HCT116 (cell line): ENCODE data around the gene TLE3. TPM values are rescaled to one million over a fixed set of nuclear protein-coding genes. Genes with fewer than 3 reads are reported as not detected.

Experiments
- ATAC-seq: fragments of 200-7000 bp; cut with Tn5 transposase; 2 replicates; pipeline ENCODE4 v1.9.1; 2020; ENCODE audit warnings: mild to moderate bottlenecking, moderate library complexity
- BruUV-seq: library from RNA; stranded (reverse); fragments of 400-500 nt; replicated peaks from 2 replicates; lab custom pipeline; 2021; lab: Mats Ljungman, UMichigan
- CTCF ChIA-PET: fragments of 300-600 bp; sonication (Branson Sonifier 250); formaldehyde crosslinking; loops from one replicate; lab custom pipeline; 2021; ENCODE audit warnings: antibody characterized with exemption; lab: Charles Lee
- POLR2A ChIA-PET: fragments of 300-600, 350-600 bp; sonication (Branson Sonifier 250); formaldehyde crosslinking; loops from one replicate; lab custom pipeline; 2021; ENCODE audit warnings: antibody characterized with exemption; lab: Charles Lee
- RAD21 ChIA-PET, 2 experiments: fragments of 300-600 bp; sonication (Branson Sonifier 250); formaldehyde crosslinking; loops; one replicate each; lab custom pipeline; 2023; ENCODE audit warnings: low total read pairs in 2 of 2; ENCODE audit not compliant: uncharacterized antibody in 2 of 2, unreplicated experiment in 2 of 2, low non-redundant PET in 1 of 2; lab: Charles Lee
- DNase-seq: peaks from one replicate; pipeline ENCODE4 v3.0.0-alpha.2; 2010; ENCODE audit warnings: low read depth, low spot score
- H2AFZ ChIP-seq: fragments of 200-600 bp; shearing (Covaris generic), sonication (generic); 2 replicates; pipeline ENCODE4 v1.6.1; 2017; ENCODE audit warnings: low read depth, mixed run types, mixed read lengths, antibody characterized with exemption, low read length; ENCODE audit not compliant: poor library complexity, severe bottlenecking
- H3K27ac ChIP-seq: 2 replicates; pipeline ENCODE4 v1.5.1; 2012; ENCODE audit warnings: low read depth, low read length
- H3K27me3 ChIP-seq: fragments of 200-600 bp; sonication (generic); 2 replicates; pipeline ENCODE4 v1.6.1; 2016; ENCODE audit warnings: mixed run types, low read length, mixed read lengths; ENCODE audit not compliant: insufficient read depth
- H3K36me3 ChIP-seq, 2 experiments: fragments of 200-500 bp in 1 of 2; fragments of 200-600 bp in 1 of 2; sonication (Bioruptor generic) in 1 of 2; sonication (generic) in 1 of 2; 2 replicates each; pipeline versions ENCODE4 v1.5.1 to v1.6.1; 2014 to 2016; ENCODE audit warnings: low read length in 2 of 2, inconsistent platforms in 1 of 2, mixed read lengths in 1 of 2, mixed run types in 1 of 2; ENCODE audit not compliant: insufficient read depth in 2 of 2, control insufficient read depth in 1 of 2
- H3K4me1 ChIP-seq, 2 experiments: fragments of 200-600 bp in 1 of 2; sonication (generic) in 1 of 2; 2 replicates each; pipeline versions ENCODE4 v1.5.1 to v1.6.1; 2012 to 2017; ENCODE audit warnings: low read length in 2 of 2, inconsistent platforms in 1 of 2, mild to moderate bottlenecking in 1 of 2, mixed read lengths in 1 of 2, mixed run types in 1 of 2, moderate library complexity in 1 of 2; ENCODE audit not compliant: insufficient read depth in 2 of 2, control insufficient read depth in 1 of 2
- H3K4me2 ChIP-seq: fragments of 200-600 bp; sonication (generic); 2 replicates; pipeline ENCODE4 v1.6.1; 2017; ENCODE audit warnings: mixed run types, low read length, mixed read lengths
- H3K4me3 ChIP-seq, 2 experiments: fragments of 200-600 bp in 1 of 2; sonication (generic) in 1 of 2; replicated peaks in 1 of 2; 2 replicates each; pipeline ENCODE4 v1.5.1; 2011 to 2016; ENCODE audit warnings: low read length in 2 of 2, control low read depth in 1 of 2, low read depth in 1 of 2, mild to moderate bottlenecking in 1 of 2, mixed read lengths in 1 of 2, mixed run types in 1 of 2
- H3K79me2 ChIP-seq: fragments of 200-600 bp; sonication (generic); 2 replicates; pipeline ENCODE4 v1.6.1; 2017; ENCODE audit warnings: mild to moderate bottlenecking, mixed run types, low read length, moderate library complexity, mixed read lengths; ENCODE audit not compliant: insufficient read depth
- H3K9ac ChIP-seq: fragments of 200-600 bp; sonication (generic); 2 replicates; pipeline ENCODE4 v1.6.1; 2016; ENCODE audit warnings: low read length, mixed read lengths
- H3K9me2 ChIP-seq: fragments of 200-600 bp; sonication (generic), shearing (Covaris generic); 2 replicates; pipeline ENCODE4 v1.6.1; 2017; ENCODE audit warnings: mixed run types, mild to moderate bottlenecking, moderate library complexity; ENCODE audit not compliant: insufficient read depth
- H3K9me3 ChIP-seq, 2 experiments: fragments of 200-500 bp in 1 of 2; fragments of 200-600 bp in 1 of 2; sonication (Bioruptor generic) in 1 of 2; sonication (generic) in 1 of 2; 2 replicates each; pipeline ENCODE4 v1.6.1; 2014 to 2017; ENCODE audit warnings: low read length in 2 of 2, mixed read lengths in 2 of 2, inconsistent platforms in 1 of 2, low read depth in 1 of 2, mild to moderate bottlenecking in 1 of 2, mixed run types in 1 of 2, moderate library complexity in 1 of 2; ENCODE audit not compliant: control insufficient read depth in 1 of 2, insufficient read depth in 1 of 2
- H4K20me1 ChIP-seq: fragments of 200-600 bp; sonication (generic), shearing (Covaris generic); 2 replicates; pipeline ENCODE4 v1.6.1; 2017; ENCODE audit warnings: mixed run types, mild to moderate bottlenecking, moderate library complexity; ENCODE audit not compliant: insufficient read depth
- CEBPB ChIP-seq: IDR thresholded peaks from 2 replicates; pipeline ENCODE4 v1.6.1; 2012; ENCODE audit warnings: low read depth
- CTCF ChIP-seq, 3 experiments: fragments of 200-600 bp in 1 of 3; sonication (generic) in 1 of 3; IDR thresholded peaks in 2 of 3; conservative IDR thresholded peaks in 1 of 3; 2 replicates each; pipeline ENCODE4 v1.5.1; 2012 to 2017; ENCODE audit warnings: low read depth in 2 of 3, low read length in 2 of 3, antibody characterized with exemption in 1 of 3, borderline replicate concordance in 1 of 3, control low read depth in 1 of 3, mild to moderate bottlenecking in 1 of 3, mixed read lengths in 1 of 3, mixed run types in 1 of 3, moderate library complexity in 1 of 3; ENCODE audit not compliant: insufficient read depth in 1 of 3
- EGR1 ChIP-seq: IDR thresholded peaks from 2 replicates; pipeline ENCODE4 v1.6.1; 2012; ENCODE audit warnings: low read depth
- ELF1 ChIP-seq: IDR thresholded peaks from 2 replicates; pipeline ENCODE4 v1.6.1; 2012; ENCODE audit warnings: low read depth, borderline replicate concordance
- EZH2 ChIP-seq: fragments of 200-600 bp; sonication (generic); IDR thresholded peaks from 2 replicates; pipeline ENCODE4 v1.6.1; 2017; ENCODE audit warnings: antibody characterized with exemption, mixed run types
- EZH2phosphoT487 ChIP-seq: fragments of 200-600 bp; IDR thresholded peaks from 2 replicates; pipeline ENCODE4 v1.6.1; 2018; ENCODE audit warnings: antibody characterized with exemption, borderline replicate concordance
- JUND ChIP-seq: IDR thresholded peaks from 2 replicates; pipeline ENCODE4 v1.6.1; 2012
- POLR2A ChIP-seq: IDR thresholded peaks from 2 replicates; pipeline ENCODE4 v1.7.0; 2011; ENCODE audit warnings: borderline replicate concordance; ENCODE audit not compliant: insufficient read depth, insufficient read length; ENCODE audit errors: extremely low read depth
- RAD21 ChIP-seq: IDR thresholded peaks from 2 replicates; pipeline ENCODE4 v1.6.1; 2012; ENCODE audit warnings: low read depth, mild to moderate bottlenecking
- REST ChIP-seq: IDR thresholded peaks from 2 replicates; pipeline ENCODE4 v1.6.1; 2012; ENCODE audit warnings: low read depth
- SP1 ChIP-seq: IDR thresholded peaks from 2 replicates; pipeline ENCODE4 v1.6.1; 2012; ENCODE audit warnings: low read depth
- SRF ChIP-seq: IDR thresholded peaks from 2 replicates; pipeline ENCODE4 v1.6.1; 2012; ENCODE audit warnings: low read depth
- ZFX ChIP-seq: fragments of 450-650 bp; IDR thresholded peaks from 2 replicates; pipeline ENCODE4 v1.6.1; 2017
- intact Hi-C: fragments of 100-400 bp; cut with micrococcal nuclease; formaldehyde crosslinking; loops from 2 replicates; pipeline ENCODE4 v1.10.0; 2022
- total RNA-seq: library from RNA; stranded (reverse); gene quantifications from one replicate; pipeline ENCODE4 v1.2.1, GENCODE V29; 2021; ENCODE audit not compliant: unreplicated experiment
- TF ChIP-seq, protein P1 (sequence below): IDR thresholded peaks from 2 replicates; pipeline ENCODE4 v1.6.1; 2012

TLE3 gene
- total RNA-seq, 1 experiment from 2014 or later, result 53.9 TPM

DNA sequence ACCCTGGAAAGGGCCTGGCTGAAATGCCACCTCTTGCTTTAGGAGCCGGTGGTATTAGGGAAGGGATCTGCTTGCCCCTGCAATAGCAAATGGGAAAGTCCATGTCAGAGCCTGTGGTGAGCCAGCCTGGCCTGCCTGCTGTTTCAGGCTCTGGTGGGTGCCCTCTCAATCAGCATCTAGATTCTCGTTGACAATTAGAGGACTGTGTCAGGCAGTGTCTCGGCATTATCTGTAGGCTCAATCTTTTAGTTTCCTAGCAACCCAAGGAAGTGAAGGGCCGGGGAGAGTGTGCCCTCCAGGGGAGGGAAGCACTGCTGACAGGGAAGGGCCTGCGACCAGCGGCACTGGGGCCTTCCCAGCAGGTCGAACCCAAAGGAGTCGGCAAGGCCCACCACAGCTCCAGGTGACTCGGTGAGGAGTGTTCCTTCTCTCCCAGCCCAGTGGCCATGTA lies 42.1 kb downstream of the TLE3 start:
- Histone ChIP-seq H3K9me2 (no peaks in the 10 kb centered on the region), H3K9ac (no peak overlapping the region), H3K4me3 (no peak overlapping the region), H3K27me3 (no peaks in the 10 kb centered on the region), H3K79me2 (no peaks in the 10 kb centered on the region), H3K4me1 (no peaks in the 10 kb centered on the region), H2AFZ (no peak overlapping the region), H3K27ac (no peak overlapping the region), H3K36me3 (peaks cover 26 to 45% of the 10 kb centered on the region in 2 experiments; a peak in 3 of 4 replicates), H3K4me2 (no peak overlapping the region), H3K9me3 (no peaks in the 10 kb centered on the region), H4K20me1 (no peaks in the 10 kb centered on the region)
- no TSS peak for BruUV-seq
- intact Hi-C loops, result no loop called here
- ChIA-PET CTCF (no interaction called here), RAD21 (no interaction called here), POLR2A (no interaction called here)
- no peak for ATAC-seq
- TF ChIP-seq, protein P1, sequence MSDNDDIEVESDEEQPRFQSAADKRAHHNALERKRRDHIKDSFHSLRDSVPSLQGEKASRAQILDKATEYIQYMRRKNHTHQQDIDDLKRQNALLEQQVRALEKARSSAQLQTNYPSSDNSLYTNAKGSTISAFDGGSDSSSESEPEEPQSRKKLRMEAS, result no peak
- no peak for TF ChIP-seq EZH2
- TF ChIP-seq EGR1, result no peak
- no peak for TF ChIP-seq RAD21
- TF ChIP-seq JUND, result no peak
- no peak for TF ChIP-seq ZFX
- TF ChIP-seq SRF, result no peak
- TF ChIP-seq EZH2phosphoT487, result no peak
- TF ChIP-seq CTCF (IDR thresholded peaks at IDR 0.05 in 2 of 3, conservative IDR thresholded peaks at IDR 0.05 in 1 of 3; ENCODE audit: borderline replicate concordance in 1 of 3, insufficient read depth in 1 of 3, low read depth in 2 of 3, low read length in 2 of 3), result no peak
- TF ChIP-seq SP1, result no peak
- no peak for TF ChIP-seq POLR2A
- no peak for TF ChIP-seq CEBPB
- no peak for TF ChIP-seq ELF1
- TF ChIP-seq REST, result no peak
- no peak for DNase-seq
